ENCODE measurements around the gene CPB1. TPM values are rescaled to one million over a fixed set of nuclear protein-coding genes. Genes with fewer than 3 reads are reported as not detected.

The CPB1 gene
- total RNA-seq, 2 donors from 2014 or later, result 2.0 to 9.9 TPM

- H3K4me1 ChIP-seq (replicated peaks), result no peaks in the 10 kb centered on the region
- H3K27ac ChIP-seq, result no peak overlapping the region
- intact Hi-C loops (cut with DNase I), result no loop called here
- no peaks in the 10 kb centered on the region for H3K27me3 ChIP-seq (replicated peaks; ENCODE audit: insufficient read depth)
- TF ChIP-seq POLR2AphosphoS5 (IDR thresholded peaks at IDR 0.05) (no peak), POLR2A (IDR thresholded peaks at IDR 0.05) (no peak)
- TF ChIP-seq, protein P1, sequence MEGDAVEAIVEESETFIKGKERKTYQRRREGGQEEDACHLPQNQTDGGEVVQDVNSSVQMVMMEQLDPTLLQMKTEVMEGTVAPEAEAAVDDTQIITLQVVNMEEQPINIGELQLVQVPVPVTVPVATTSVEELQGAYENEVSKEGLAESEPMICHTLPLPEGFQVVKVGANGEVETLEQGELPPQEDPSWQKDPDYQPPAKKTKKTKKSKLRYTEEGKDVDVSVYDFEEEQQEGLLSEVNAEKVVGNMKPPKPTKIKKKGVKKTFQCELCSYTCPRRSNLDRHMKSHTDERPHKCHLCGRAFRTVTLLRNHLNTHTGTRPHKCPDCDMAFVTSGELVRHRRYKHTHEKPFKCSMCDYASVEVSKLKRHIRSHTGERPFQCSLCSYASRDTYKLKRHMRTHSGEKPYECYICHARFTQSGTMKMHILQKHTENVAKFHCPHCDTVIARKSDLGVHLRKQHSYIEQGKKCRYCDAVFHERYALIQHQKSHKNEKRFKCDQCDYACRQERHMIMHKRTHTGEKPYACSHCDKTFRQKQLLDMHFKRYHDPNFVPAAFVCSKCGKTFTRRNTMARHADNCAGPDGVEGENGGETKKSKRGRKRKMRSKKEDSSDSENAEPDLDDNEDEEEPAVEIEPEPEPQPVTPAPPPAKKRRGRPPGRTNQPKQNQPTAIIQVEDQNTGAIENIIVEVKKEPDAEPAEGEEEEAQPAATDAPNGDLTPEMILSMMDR (IDR thresholded peaks at IDR 0.05), result no peak
- no peak overlapping the region for H3K4me3 ChIP-seq
- H3K9me3 ChIP-seq, result no peaks in the 10 kb centered on the region
- no peaks in the 10 kb centered on the region for H3K36me3 ChIP-seq
- no peak for DNase-seq (ENCODE audit: low spot score)
These were observed 26.4 kb downstream of the CPB1 start for GRCh38 chr3:148854061-148854460.

GRCh38 chr3:148856384-148856783 lies 28.8 kb downstream of the CPB1 start:
- Histone ChIP-seq H3K4me3 (no peak overlapping the region), H3K36me3 (no peaks in the 10 kb centered on the region), H3K9me3 (no peaks in the 10 kb centered on the region), H3K4me1 (replicated peaks) (no peaks in the 10 kb centered on the region), H3K27ac (no peak overlapping the region), H3K27me3 (replicated peaks; ENCODE audit: insufficient read depth) (no peaks in the 10 kb centered on the region)
- intact Hi-C loops (cut with DNase I), result no loop called here
- DNase-seq (ENCODE audit: low spot score), result no peak
- TF ChIP-seq, protein P1 (IDR thresholded peaks at IDR 0.05), result no peak
- TF ChIP-seq POLR2A (IDR thresholded peaks at IDR 0.05) (no peak), POLR2AphosphoS5 (IDR thresholded peaks at IDR 0.05) (no peak)
- 85% methylated on average over 3 of the region's 3 CpGs for WGBS

GRCh38 chr3:148857316-148857715 lies 29.7 kb downstream of the CPB1 start:
- intact Hi-C loops (cut with DNase I), result no loop called here
- H3K27ac ChIP-seq, result no peak overlapping the region

DNA sequence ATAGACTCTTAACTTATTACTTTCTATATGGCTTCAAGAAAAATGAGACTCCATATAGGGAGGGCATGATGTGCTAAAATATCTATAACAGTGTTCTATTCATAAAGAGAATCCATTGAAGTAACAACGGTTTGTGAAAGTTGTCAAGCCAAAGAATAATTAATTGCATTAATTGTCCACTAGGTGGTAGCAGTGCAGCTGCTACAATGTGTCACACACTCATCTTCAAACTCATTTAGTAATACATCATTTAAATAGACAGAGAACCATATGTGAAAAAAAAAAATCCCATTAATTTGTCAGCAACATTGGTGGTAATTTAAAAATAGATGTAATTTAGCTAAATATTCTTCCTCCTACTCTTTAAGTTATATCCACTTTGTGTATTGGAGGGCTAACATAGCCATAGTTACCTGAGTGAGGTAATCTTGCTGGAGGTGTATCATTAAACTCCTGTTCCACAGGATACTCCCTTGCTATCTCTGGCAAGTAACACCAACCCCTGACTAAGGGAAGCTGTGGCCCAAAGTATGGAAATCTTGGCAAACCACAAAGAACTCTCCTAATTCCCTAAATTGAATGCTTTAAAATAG lies 33.8 kb downstream of the CPB1 start:
- Histone ChIP-seq H3K36me3 (no peaks in the 10 kb centered on the region), H3K9me3 (no peaks in the 10 kb centered on the region), H3K27ac (no peak overlapping the region), H3K4me3 (no peak overlapping the region), H3K4me1 (replicated peaks) (no peaks in the 10 kb centered on the region), H3K27me3 (replicated peaks; ENCODE audit: insufficient read depth) (no peaks in the 10 kb centered on the region)
- intact Hi-C loops (cut with DNase I), result loop anchor here (5.0 to 10.0 kb wide), 2 partner anchors 86 to 413 kb away; no protein-coding TSS in a partner anchor
- DNase-seq (ENCODE audit: low spot score), result no peak
- WGBS, result 2% methylated on average over 1 of the region's 1 CpG
- no peak for TF ChIP-seq POLR2A (IDR thresholded peaks at IDR 0.05)
- TF ChIP-seq, protein P1 (IDR thresholded peaks at IDR 0.05), result peak; percentile 40 to 77 (median 66)

More at GRCh38 chr3:148857316-148857715, 29.7 kb downstream of the CPB1 start:
- WGBS, result 88% methylated on average over 4 of the region's 4 CpGs
- H3K36me3 ChIP-seq, result no peaks in the 10 kb centered on the region
- no peaks in the 10 kb centered on the region for H3K9me3 ChIP-seq
- no peak for TF ChIP-seq POLR2AphosphoS5 (IDR thresholded peaks at IDR 0.05)
- TF ChIP-seq, protein P1 (IDR thresholded peaks at IDR 0.05), result no peak
- TF ChIP-seq POLR2A (IDR thresholded peaks at IDR 0.05), result no peak
- no peak for DNase-seq (ENCODE audit: low spot score)
- H3K4me1 ChIP-seq (replicated peaks), result no peaks in the 10 kb centered on the region
- no peaks in the 10 kb centered on the region for H3K27me3 ChIP-seq (replicated peaks; ENCODE audit: insufficient read depth)
- no peak overlapping the region for H3K4me3 ChIP-seq

DNA sequence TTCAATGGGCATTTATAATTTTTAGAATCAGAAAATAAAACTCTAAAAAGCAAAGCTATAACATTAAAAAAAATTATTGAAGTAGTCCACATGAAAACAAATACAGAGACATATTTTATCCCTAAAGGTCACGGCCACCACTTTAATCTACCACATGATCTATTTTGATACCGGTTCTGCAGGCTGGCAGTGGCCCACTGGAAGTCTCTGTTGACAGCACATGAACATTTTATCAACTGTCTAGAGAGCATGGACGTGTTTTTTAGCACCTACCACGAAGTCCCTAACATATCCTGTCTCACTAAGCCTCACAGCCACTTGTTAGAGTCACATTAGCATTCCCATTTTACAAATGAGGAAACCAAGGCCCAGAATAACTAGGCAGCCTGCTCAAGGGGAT lies 35.7 kb downstream of the CPB1 start:
- 50% methylated on average over 4 of the region's 4 CpGs for WGBS
- intact Hi-C loops (cut with DNase I), result loop anchor here (5.0 to 10.0 kb wide), 2 partner anchors 84 to 412 kb away; no protein-coding TSS in a partner anchor
- Histone ChIP-seq H3K27me3 (replicated peaks; ENCODE audit: insufficient read depth) (no peaks in the 10 kb centered on the region), H3K27ac (no peak overlapping the region), H3K9me3 (no peaks in the 10 kb centered on the region), H3K4me1 (replicated peaks) (no peaks in the 10 kb centered on the region), H3K36me3 (no peaks in the 10 kb centered on the region), H3K4me3 (no peak overlapping the region)
- DNase-seq (ENCODE audit: low spot score), result no peak
- TF ChIP-seq, protein P1 (IDR thresholded peaks at IDR 0.05), result no peak
- TF ChIP-seq POLR2A (IDR thresholded peaks at IDR 0.05) (no peak), POLR2AphosphoS5 (IDR thresholded peaks at IDR 0.05) (no peak)

Measured in prostate gland (tissue), 2 donors.